ENCODE measurements around the gene RNF168.

The RNF168 gene

DNA sequence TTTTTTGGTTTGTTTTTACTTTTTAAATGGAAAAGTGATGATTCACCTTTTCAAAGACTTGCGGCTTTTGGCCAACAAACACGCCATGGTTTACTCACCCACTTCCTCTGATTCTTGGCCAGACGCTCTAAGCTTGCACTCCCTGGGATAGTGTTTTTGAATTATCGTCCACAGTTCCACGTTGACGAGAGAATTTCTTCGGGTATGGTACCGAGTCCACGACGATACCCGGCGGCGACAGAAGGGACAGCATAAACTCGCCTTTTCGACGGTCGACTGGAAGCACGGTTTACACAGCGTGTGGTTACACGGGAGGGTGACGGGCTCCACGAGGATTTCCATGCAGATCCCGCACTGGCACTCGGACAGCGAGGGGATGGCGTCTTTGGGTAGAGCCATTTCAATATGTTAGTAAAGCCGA lies 783 bp downstream of the RNF168 start:
- peak overlapping the region; percentile 96 for H3K4me3 ChIP-seq (ENCODE audit: low read depth, low read length)
- DNase-seq (ENCODE audit: low read depth, low spot score): peak; percentile 92
- in situ Hi-C loops (cut with HindIII; ENCODE audit: low sequenced_read_pairs): no loop called here
- no peak for TF ChIP-seq CTCF (IDR thresholded peaks at IDR 0.05; ENCODE audit: low read depth, low read length)

- peak overlapping the region; percentile 96 for H3K4me3 ChIP-seq (ENCODE audit: low read depth, low read length)
- DNase-seq (ENCODE audit: low read depth, low spot score): peak; percentile 44
- in situ Hi-C loops (cut with HindIII; ENCODE audit: low sequenced_read_pairs): no loop called here
- TF ChIP-seq CTCF (IDR thresholded peaks at IDR 0.05; ENCODE audit: low read depth, low read length): no peak
Observed at GRCh38 chr3:196501316-196502044, 2.1 kb downstream of the RNF168 start.

DNA sequence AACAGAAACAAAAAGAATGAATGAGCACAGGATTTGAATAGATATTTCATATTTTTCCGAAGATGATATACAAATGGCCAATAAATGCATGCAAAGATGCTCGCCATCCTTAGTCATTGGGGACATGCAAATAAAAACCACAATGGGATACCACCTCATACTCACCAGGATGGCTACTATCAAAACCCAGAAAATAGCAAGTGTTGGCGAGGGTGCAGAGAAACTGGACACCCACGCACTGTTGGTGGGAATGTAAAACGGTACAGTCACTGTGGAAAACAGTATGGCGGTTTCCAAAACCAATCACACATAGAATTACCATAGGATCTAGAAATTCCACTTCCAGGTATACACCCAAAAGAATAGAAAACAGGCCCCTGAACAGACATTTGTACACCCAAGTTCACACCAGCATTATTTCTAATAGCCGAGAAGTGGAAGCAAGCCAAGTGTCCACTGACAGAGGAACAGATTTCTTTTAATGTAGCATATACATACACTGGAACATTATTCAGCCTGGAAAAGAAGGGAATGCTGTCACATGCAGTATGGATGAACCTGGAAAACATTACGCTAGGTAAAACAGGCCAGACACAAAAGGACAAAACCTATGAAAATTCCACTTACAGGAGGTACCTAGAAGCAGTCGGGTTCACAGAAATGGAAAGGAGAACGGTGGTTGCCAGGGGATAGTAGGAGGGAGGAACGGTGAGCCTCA lies 3.6 kb downstream of the RNF168 start:
- DNase-seq (ENCODE audit: low read depth, low spot score): no peak
- no peak for TF ChIP-seq CTCF (IDR thresholded peaks at IDR 0.05; ENCODE audit: low read depth, low read length)
- H3K4me3 ChIP-seq (ENCODE audit: low read depth, low read length): peak overlapping the region; percentile 96
- in situ Hi-C loops (cut with HindIII; ENCODE audit: low sequenced_read_pairs): no loop called here

DNA sequence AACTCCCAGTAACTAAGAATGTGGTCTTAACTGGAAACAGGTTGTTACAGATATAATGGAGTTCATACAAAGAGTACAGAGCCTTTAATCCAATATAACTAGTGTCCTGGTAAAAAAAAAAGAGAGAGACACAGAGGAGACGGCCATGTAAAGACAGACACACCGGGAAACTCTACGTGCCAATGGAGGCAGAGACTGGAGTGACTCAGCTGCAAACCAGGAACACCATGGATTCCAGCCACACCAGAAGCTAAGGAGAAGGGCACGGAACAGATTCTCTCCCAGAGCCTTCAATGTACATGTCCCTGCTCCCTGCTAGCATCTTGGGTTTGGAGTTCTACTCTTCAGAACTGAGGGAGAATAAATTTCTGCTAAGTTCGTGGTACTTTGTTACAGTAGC lies 4.5 kb downstream of the RNF168 start:
- in situ Hi-C loops (cut with HindIII; ENCODE audit: low sequenced_read_pairs): no loop called here
- H3K4me3 ChIP-seq (ENCODE audit: low read depth, low read length): no peak overlapping the region
- peak; percentile 59 for DNase-seq (ENCODE audit: low read depth, low spot score)
- TF ChIP-seq CTCF (IDR thresholded peaks at IDR 0.05; ENCODE audit: low read depth, low read length): no peak

DNA sequence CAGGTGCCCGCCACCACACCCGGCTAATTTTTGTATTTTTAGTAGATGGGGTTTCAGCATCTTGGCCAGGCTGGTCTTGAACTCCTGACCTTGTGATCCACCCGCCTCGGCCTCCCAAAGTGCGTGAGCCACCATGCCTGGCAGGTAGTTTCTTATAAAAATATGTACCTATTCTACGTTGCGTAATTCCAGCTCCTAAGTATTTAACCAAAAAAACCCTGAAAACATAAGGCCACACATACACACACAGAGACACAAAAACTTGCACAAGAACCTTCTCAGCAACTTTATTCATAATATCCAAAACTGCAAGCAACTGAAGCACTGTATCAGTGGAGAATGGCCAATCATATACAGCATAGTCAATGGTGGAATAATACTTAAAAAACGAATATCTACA lies 5.3 kb downstream of the RNF168 start:
- DNase-seq (ENCODE audit: low read depth, low spot score): no peak
- no peak for TF ChIP-seq CTCF (IDR thresholded peaks at IDR 0.05; ENCODE audit: low read depth, low read length)
- no peak overlapping the region for H3K4me3 ChIP-seq (ENCODE audit: low read depth, low read length)
- in situ Hi-C loops (cut with HindIII; ENCODE audit: low sequenced_read_pairs): no loop called here

DNA sequence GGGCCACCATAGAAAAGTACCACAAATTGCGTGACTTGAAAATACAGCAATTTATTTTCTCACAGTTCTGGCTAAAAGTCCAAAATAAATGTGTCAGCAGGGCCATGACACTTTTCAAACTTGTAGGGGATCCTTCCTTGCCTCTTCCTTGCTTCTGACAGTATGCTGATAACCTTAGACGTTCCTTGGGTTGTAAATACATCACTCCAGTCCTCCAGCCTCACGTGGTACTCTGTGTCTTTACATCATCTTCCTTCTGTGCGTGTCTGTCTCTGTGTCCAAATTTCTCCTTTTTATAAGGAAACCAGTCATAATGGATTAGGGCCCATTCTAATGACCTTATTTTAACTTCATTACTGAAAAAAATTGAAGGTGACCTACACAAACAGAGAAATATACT lies 7.4 kb downstream of the RNF168 start:
- TF ChIP-seq CTCF (IDR thresholded peaks at IDR 0.05; ENCODE audit: low read depth, low read length): no peak
- in situ Hi-C loops (cut with HindIII; ENCODE audit: low sequenced_read_pairs): no loop called here
- DNase-seq (ENCODE audit: low read depth, low spot score): no peak
- no peak overlapping the region for H3K4me3 ChIP-seq (ENCODE audit: low read depth, low read length)
